Stimulated activated CD4-positive, alpha-beta T cell treated with anti-CD3 and anti-CD28 coated beads, Interleukin-2, amount 100 ng/mL, for 4 hours (primary cell): ENCODE data around the gene ACP6.

Experiments
- DNase-seq: peaks from one replicate; pipeline ENCODE4 v3.0.0-alpha.2; 2020; ENCODE audit warnings: low read depth

ACP6 gene

DNA sequence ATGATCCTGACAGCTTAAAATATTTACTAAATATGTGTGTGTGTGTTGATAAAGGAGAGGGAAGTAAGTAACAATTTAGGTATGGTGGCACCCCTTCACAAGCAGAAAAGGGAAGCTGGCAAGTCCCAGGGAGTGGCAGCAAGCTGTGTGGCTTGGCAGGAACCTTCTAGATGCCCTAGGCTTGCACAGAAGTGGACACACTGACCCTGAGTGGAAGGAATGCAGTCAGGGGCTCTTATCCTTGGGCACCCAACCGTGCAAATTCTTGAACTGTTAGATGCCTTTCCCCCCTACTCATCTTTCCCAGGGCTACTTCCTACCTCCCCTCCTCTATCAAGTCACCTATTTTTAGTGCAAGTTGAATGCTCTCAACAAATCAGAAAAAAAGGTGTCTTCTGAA, 18.9 kb downstream of the ACP6 start:
- no peak for DNase-seq

DNA sequence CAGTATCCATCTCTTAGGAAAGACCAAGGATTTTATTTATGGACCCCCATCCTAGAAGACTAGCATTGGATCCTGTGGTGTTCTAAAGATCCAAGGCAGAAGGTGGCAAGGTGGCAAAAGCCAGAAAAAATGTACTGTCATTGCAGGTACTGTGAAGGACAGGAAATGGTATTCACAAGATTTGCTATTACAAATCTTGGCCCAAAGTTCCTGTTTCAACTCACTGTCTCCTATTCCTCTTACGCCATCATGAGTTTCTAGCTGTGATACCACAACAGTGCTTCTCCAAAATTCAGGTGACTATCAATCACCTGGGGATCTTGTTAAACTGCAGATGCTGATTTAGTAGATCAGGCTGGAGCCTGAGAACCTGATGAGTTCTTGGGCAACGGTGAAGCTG, 21.4 kb downstream of the ACP6 start:
- DNase-seq: no peak

DNA sequence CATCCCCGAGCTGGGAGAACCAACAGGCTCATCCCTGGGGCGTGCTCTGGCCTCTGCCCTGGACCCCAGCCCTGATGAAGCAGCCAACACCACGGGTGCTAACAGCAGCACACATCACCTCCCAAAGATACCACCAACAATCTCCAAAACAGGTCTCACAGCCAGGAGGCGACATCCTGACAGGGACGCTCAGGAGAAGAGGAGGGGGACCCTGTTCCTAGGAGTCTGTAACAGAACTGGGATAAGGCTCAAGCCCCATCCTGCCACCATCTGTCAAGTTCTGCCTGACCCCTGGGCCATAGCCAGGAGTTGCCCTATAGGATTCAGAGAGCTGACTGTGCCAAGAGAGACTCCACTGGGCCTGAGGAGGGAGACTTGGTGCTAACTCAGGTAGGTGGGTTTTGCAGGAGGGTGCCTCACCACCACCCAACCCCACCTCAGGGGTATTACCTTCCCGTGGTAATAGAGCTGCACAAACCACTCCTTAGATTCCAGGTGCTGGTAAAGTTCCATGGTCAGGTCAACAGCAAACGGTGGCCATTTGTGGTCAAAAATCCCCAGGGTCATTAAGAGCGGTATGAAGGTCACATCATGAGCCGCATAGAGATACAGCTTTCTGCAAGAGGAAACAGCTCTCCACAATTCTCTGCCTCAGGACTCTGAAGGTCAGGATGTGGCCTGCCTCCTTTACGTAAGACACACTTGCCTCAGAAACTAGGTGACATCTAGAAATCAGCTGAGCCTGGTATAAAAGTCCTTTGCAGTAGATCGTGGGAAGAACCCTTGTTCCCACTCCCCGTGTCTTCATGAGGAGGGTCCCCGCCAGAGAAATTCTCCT, 22.3 kb downstream of the ACP6 start:
- no peak for DNase-seq

DNA sequence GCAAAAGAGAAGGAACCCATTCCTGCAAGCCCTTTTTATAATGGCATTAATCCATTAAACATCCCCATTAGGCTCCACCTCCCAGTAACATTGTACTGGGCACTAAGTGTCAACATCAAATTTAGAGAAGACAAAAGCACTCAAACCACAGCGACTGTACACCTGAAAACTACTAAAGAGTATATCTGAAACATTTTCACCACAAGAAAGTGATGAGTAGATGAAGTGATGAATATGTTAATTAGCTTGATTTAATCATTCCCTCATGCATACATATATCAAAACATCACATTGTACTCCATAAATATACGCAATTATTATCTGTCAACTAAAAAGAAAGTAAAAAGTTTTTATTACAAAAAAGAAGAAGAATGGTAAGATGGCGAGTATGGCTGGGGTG, 26.4 kb downstream of the ACP6 start:
- no peak for DNase-seq

DNA sequence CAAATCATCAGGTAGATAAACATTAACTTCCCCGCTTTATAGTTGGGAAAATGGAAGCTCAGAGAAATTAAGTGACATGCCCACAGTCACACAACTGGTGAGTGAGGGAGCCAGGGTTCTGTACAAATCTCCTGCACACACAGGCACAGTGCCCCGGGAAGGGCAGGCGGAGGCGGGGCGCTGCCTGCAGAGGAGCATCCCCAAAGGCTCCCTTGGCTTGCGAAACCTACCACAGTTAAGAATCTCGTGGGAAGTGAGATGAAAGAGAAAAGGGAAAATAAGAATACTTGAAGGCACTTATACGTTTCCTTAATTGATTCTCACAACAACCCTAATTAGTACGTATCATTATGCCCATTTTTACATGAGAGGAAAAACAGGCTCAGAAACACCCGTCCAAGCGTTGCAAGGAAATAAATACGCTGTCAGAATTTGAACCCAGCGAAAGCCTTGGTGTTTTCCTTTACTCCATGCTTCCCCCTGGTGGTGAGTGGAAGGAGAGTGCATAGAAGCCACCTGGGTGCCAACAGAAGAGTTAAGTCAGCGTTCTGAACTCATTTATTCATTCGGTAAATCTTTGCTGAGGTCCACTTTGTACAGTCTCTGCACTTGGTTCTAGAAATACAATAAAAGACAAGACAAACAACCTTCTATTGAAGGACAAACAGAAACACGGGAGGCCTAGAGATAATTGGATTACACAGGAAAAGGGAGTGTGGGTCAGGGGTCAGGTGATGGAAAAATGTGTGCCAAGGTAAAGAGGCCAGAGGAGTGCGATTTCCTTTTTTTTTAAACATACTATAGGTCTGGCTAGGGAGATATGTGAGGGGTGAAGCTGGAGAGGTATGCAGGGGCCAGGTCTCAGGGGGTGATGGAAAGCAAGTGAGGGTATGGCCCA, 28.4 kb downstream of the ACP6 start:
- peak; percentile 55 for DNase-seq

DNA sequence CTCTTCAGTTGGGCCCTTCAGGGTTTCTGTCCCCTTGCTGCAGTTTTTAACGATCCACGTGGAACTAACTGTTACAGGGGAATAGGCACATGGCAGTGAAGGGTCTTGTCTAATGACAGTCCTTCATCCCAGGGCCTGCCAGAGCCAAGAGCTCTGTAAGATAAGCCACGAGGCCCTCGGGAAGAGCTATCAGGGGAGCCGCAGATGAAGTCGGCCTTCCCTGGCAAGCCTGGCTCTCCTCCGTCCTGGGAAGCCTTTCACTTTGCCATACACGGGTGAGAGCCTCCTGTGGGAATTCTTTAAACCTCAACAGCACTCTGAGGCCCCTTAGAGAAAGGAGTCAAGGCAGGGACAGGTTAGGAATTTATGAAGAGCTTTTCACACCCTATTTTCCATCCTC, 29.0 kb downstream of the ACP6 start:
- no peak for DNase-seq

DNA sequence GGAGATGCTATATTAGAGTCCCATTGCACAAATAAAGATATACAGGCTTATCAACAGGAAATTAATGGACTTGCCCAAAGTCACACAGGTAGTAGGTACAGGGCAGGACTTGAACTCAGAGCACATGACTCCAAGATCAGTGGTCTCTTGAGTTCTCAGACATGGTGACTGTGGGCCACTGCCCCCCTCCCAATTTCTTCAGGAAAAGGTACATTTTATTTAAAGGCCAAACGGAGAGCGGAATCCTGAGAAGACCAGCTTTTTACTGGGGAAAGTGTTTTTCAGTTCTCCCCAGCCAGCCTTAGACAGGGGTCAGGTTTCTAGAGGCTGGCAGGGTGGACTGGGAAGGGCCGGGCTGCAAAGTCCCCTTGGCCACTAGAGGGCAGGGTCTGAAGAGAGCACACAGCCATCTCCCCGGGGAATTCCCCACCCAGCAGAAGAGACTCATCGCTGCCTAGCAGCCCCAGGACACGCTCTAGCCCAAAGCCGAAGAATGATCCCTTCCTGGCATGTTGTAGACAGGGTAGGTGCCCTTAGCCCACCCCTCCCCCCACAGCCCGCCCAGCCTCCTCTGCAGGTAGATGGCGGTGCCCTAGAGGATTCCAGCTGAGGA, 29.7 kb downstream of the ACP6 start:
- DNase-seq: peak; percentile 68

DNA sequence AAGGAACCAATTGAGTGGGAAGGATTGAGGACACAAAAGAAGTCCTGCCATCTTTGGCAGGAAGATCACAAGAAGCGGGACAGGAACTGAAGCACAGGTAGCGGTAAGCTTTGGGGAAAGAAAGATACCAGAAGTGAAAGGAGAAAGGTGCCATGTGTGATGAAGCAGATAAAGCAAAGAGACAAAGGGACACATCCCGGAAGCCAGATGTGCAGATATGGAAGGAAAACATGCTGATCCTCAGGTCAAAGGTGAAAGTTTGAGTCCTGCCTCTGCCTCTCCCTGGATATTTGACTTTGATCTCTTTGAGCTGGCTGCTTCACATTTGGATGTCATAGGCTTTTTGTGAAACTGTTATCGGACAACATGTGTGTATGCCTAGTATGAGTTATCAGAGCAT, 34.0 kb downstream of the ACP6 start:
- no peak for DNase-seq

DNA sequence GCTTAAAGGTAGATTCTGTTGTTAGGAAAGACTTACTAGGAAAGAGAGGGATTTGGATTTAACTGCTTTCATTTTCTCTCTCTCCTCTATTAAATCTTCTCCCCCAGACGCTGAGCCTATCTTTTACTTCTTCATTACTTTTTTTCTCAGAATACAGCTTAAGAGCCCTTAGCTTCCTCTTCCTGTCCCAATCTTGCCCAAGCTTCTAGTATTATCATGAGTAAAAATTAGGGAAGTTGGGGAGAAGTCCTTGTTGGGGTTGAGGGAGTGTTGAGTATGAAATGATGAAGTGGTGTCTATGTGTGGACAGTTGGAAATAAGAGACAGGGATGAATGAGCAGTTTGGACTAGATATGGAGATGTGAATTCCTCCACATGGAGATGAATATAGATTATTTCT, 35.0 kb downstream of the ACP6 start:
- no peak for DNase-seq

DNA sequence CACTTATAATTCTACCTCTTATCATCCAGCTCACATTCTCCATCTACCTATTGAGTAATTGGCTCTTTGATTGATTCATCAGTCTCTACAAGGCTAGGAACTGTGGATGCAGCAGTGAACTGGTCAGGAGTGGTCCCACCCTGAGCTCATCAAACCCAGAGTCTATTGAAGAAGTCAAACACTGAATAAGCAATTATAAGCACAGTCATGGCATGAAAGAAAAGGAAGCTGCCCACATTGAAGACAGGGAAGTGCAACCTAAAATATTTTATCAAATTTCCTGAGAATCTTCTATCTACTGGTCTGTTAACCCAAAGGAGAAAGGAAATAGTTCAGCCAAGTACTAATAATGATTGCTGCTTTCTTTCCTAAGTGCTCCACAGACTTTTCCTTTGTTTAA, 35.7 kb downstream of the ACP6 start:
- DNase-seq: no peak

DNA sequence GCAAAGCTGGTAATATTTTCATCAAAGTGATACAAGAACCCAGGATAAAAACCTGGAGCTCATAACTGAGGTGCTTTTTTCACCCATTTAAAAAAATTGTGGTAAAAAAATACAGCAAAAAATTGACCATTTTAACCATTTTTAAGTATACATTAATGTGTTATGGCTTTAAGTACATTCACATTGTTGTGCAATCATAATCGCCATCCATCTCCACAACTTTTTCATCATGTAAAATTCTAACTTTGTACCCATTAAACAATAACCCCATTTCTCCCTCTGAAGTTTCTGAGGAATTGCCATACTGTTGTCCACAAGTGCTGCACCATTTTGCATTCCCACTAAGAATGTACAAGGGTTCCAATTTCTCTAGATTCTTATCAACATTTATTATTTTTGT, 36.6 kb downstream of the ACP6 start:
- DNase-seq: no peak

DNA sequence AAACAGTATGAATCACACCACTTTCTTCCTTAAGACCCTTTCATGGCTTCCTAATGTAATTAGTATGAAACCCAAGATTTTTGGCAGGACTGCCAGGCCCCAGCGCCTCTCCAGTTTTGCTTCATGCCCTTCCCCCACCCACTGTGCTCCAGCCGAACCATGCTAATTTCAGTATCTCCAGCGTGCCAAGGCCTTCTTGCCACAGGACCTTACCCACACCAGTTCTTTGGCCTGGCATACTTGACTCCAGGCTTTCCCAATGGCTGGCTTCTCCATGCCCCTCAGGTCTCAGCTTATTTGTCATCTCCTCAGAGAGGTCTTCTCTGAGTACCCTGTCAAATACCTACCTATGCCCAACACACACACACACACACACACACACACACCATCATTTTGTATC, 38.5 kb downstream of the ACP6 start:
- DNase-seq: no peak

DNA sequence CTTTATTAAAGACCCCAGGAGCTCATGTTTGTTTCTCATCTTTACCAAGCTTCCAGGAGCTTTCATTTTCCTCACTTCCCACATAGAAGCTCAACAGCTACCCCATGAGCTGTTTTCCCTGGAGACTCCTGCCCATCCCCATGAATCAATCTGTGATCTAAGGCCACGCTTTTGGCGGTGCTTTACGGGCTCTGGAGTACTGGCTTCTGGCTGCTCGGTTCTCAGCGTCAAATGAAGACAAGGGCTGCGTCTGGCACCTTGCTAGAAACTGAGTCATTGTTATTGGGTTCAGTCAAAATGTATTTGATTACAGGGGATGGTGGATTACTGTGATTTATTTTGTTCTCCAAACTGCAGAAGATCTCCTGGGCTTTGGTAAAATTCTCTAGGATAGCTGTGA, 39.9 kb downstream of the ACP6 start:
- DNase-seq: no peak

DNA sequence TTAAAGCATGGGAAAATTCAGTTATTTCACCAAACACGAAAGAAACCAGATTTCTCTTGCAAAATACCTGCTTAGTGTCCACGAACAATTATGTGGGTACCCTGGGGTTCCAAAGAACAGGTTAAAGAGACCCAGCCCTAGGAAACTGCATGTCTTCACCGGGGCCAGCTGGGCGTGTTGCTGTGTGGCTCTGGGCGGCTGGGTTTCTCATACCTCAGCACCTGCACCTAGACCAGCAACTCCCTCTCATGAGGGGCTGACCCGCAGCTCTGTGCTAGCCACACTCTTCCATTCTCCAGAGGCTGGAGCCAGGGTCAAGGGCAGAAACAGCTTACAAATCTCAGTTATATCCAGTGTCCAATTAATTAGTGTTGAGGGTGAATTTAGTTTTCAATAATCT, 40.3 kb downstream of the ACP6 start:
- DNase-seq: no peak

DNA sequence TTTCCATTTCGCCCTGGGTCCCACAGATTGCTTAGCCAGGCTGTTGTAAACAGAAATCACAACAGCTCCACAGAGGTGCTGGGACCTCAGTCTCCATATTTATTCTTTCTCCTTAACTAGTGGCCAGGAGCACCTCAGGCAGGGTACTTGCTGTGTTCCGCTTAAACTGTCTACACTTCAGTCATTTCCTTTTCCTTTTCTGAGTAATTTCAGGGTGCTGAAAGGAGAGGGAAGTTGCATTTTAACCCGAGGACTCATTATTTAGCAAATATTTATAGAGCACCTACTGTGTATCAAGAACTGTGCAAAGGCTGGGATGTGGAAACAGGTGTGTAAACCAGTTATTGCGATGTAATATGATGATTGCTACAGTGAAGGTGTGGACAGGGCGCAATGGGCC, 41.9 kb downstream of the ACP6 start:
- no peak for DNase-seq

DNA sequence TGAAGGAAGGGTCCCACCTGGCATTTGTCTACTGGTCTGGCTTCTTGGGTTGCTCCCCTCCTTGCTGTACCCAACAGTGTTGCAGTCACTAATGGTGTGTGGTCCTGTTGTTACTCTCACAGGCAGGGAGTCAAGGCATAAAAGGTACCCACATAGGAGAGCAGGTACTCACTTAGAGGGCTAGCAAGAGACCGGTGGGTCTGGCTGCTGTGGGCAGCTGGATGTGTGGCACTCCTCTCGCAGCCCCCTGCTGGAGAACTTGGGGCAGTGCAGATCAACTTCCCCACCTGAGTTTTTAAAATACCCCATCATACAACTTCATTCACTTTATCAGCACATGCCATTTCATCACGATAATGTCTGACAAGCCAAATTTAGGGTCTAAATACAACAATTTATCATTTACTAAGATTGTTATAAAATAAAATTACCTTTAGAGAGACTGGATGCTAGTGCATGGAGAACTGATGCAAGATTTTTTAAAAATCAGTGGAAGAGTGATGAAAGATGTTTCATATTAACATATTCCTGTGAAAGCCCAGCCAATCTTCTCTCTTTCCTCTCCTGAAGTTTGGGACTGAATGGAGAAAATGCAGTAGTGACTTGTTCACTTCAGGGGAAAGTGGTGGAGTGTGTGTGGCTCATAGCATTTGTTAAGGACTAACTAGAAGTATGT, 42.8 kb downstream of the ACP6 start:
- DNase-seq: peak; percentile 29

DNA sequence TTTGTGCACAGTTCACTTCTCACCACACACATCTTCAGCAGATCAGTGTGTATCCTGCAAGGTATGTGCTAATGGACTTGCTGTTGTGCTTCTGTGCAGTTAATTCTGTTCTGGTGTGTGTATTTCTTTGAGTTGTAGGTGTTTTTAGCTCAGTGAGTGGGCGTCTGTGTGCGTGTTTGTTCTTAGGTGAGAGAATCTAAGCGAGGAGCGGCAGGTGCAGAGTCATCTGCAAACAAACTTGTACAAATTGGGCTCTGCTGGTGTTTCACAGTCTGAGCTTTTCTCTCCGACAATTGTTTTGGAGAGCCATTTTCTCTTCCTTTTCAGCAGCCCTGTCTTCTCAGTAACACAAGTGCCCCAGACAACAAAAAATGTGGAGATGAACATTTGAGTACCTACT, 43.6 kb downstream of the ACP6 start:
- no peak for DNase-seq

DNA sequence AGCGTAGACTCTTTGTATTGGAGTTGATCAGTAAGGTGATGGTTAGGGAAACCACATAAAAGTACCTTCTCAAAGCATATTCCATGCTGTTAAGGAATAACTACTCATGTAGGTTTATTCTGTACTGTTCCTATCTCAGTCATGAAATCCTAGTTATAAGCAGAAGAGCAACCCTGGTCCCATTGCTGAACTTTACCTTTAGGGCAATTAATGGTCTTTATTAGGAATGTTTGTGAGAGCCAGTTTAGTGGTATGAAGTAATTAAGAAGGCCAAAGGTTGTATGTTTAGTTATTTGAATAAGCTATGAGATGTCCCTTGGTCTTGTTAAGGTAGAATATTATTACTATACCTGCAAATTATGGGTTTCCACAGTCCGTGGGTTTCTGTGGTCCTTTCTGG, 44.0 kb downstream of the ACP6 start:
- DNase-seq: no peak

DNA sequence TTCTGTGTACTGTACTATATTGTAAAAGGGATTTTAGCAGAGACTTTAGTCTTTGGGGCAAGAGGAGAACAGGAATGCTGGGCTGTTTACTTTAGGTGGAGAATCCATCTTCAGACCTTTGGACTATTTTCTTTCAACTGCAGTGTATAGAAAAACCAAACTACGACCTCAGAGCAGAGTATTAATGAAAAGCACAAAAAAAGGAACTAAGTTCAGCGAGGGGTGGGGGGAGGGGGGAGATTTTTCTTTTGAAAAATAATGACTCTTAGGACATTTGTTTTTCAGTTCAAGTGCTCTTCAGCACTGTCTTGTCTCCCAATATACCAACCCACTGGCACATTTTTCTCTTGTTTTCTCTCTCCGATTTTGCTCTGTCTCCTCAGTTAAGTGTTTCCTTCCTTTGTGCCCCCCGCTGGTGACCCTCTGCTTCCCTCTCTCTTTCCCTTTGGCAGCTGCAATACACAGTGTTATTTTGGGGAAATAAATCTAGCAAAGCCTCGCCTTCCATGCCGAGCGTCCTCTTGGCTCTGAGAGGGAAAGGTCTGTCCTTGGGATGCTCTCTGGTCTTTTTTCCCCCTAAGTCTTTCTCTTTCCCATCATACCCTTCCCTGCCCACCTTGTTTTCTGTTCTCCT, 44.8 kb downstream of the ACP6 start:
- no peak for DNase-seq

DNA sequence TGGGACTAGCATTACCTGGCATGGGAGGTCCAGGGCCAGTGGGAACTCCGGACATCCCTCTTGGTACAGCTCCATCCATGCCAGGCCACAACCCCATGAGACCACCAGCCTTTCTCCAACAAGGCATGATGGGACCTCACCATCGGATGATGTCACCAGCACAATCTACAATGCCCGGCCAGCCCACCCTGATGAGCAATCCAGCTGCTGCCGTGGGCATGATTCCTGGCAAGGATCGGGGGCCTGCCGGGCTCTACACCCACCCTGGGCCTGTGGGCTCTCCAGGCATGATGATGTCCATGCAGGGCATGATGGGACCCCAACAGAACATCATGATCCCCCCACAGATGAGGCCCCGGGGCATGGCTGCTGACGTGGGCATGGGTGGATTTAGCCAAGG, 45.8 kb downstream of the ACP6 start:
- DNase-seq: no peak

DNA sequence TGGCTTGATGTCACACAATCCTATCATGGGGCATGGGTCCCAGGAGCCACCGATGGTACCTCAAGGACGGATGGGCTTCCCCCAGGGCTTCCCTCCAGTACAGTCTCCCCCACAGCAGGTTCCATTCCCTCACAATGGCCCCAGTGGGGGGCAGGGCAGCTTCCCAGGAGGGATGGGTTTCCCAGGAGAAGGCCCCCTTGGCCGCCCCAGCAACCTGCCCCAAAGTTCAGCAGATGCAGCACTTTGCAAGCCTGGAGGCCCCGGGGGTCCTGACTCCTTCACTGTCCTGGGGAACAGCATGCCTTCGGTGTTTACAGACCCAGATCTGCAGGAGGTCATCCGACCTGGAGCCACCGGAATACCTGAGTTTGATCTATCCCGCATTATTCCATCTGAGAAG, 46.3 kb downstream of the ACP6 start:
- DNase-seq: no peak

DNA sequence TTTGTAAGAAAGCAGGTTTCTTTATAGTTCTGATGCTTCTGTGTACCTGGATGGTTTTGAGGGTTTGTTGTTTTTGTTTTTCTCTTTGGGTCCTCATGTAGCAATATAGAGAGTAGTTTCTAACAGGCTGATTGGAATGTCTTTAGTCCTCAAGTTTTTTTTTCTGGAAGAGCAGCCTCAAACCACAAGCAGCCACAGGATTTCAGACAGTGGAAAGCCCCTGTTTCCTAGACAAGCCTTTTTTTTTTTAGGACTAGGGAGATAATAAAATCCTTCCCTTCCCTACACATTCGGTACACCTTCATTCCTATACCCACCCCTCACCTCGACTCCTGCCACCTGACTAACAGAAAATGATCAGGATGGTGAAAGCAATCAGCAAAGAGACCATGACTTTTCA, 47.6 kb downstream of the ACP6 start:
- DNase-seq: no peak
